IPS-NIHi11 (cell line): ENCODE measurements around the gene EPB41.
"Not testable (repeated sequence)": the region's sequence is repeated elsewhere in the genome, so short reads cannot be mapped to it uniquely, and the experiment has no call there.

Experiments
- DNase-seq: peaks from one replicate; pipeline ENCODE4 v3.0.0; 2012; ENCODE audit warnings: mixed read lengths, low spot score

The EPB41 gene

DNA sequence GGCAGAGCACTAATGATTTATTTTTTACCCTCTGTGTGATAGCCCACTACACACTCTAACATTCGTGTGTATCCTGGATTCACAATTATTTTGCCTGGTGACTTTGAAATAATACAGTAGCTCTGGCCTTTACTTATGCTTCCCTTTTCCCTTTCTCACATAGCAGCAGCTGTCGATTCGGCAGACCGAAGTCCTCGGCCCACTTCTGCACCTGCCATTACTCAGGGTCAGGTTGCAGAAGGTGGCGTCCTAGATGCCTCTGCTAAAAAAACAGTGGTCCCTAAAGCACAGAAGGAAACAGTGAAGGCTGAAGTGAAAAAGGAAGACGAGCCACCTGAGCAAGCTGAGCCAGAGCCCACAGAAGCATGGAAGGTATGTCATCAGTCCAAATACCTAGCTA, 138.6 kb downstream of the EPB41 start:
- no peak for DNase-seq

DNA sequence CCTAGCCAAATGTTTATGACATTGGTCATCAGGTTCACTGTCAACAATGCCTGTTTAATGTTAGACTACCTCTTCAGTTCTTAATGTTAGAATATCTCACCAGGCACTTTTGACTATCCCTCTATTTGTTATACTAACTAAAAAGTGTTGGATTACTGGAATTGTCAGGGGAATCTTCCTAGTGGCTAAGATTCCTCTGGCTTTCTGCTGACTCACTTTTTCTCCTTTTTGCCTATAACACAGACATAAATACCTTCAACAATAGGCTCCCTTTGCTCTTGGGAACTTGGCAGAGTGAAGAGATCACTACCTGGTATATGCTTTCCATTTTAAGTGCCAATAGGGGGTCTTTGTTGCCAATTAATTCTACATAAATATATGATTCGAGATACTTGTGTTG, 140.8 kb downstream of the EPB41 start:
- no peak for DNase-seq

DNA sequence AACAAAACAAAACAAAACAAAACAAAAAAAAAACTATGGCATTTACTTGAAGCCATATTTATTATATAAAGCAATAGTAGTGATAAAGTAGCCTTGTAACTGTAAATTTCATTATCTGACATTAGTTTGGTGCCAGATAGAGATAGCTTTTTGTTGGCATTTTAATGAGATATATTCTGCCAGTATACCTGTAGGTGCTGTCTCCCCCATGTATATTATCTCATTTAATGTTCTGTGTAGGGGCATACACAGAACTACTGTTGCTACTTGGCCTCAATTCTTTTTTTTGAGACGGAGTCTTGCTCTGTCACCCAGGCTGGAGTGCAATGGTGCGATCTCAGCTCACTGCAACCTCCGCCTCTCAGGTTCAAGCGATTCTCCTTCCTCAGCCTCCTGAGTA, 141.9 kb downstream of the EPB41 start:
- no peak for DNase-seq

- DNase-seq, result no peak
Measured at GRCh38 chr1:29057700-29058099, 143.3 kb downstream of the EPB41 start.

DNA sequence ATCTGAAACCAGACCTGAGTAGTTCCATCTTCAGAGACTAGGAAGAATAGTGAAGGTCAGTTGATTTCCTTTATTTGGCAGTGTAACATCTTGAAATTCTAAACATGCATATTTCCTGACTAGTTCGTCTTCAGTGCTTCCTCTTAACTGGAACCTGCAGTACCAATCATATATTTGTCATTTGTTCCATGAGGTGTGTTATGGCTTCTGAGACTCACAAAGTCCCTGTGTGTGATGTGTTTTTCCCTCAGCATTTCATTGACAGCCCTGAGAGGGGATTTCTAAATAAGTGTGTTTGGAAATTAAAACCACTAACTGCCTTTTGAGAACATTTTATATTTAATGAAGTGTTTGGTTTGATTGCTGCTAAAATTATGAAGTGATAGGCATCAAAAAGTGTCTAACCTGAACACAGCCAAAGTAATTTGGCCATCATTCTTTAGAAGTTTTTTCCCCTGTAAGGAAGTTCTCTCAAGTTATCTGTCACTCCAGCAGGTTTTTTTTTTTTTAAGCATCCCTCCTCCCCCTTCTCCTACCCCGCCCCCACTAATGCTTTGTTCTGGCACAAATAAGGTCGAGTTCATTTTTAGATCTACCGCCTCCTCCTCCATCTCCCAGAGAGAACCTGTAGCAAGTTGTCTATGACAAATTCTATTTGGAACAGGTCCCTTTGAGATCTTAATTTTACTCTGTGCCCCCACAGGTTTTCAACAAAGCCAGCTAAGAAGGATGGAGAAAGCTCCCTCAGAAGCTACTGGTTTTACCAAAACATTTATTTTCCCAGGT, 148.0 kb downstream of the EPB41 start:
- DNase-seq, result no peak

DNA sequence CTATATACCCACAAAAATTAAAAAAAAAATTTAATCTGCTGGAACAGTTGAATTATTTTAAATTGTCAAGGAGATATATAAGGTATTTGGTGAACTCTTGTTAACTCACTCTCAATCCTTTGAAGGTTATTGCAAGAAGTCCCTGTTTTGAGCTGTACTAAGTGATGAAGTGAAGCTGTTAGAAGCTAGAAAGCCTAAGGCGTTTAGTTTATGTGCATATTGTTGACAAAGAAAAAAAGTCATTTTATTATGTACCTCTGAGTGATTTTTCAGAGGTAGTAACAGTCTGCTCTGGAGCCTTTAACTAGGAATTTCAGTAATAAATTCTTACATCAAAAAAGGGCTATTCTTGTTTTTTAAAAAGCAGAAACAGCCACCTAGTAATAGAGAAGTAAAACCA, 149.7 kb downstream of the EPB41 start:
- no peak for DNase-seq

DNA sequence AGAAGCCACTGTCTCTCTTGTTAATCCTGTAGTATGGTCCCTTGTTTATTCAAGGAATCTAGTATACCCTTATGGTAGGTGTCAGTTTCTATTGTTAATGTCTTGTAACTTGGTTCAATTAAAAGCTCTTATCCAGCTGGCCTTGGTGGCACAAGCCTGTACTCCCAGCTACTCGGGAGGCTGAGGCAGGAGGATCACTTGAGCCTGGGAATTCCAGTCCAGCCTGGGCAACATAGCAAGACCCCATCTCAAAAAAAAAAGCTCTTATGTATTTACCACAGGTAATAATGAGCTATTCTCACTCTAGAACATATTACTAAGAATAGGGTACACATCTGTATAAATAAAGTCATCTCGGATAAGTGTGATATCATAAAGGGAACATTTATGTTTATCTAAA, 162.8 kb downstream of the EPB41 start:
- no peak for DNase-seq

DNA sequence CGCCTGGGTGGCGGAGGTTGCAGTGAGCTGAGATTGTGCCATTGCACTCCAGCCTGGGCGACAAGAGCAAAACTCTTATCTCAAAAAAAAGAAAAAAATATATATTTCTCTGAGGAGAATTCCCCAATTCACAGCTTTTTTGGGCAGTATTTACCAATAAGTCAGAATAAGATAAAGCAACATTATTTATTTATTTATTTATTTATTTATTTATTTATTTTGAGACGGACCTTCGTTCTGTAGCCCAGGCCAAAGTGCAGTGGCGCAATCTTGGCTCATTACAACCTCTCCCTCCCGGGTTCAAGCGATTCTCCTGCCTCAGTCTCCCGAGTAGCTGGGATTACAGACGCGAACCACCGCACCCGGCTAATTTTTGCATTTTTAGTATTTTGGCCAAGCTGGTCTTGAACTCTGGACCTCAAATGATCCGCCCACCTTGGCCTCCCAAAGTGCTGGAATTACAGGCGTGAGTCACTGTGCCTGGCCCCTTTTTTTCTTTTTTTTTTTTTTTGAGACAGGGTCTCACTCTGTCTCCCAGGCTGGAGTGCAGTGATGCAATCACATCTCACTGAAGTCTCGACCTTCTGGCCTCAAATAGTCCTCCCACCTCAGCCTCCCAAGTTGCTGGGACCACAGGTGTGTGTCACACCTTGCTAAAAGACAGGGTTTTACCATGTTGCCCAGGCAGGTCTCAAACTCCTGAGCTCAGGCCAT, 165.7 kb downstream of the EPB41 start:
- not testable (repeated sequence) for DNase-seq

DNA sequence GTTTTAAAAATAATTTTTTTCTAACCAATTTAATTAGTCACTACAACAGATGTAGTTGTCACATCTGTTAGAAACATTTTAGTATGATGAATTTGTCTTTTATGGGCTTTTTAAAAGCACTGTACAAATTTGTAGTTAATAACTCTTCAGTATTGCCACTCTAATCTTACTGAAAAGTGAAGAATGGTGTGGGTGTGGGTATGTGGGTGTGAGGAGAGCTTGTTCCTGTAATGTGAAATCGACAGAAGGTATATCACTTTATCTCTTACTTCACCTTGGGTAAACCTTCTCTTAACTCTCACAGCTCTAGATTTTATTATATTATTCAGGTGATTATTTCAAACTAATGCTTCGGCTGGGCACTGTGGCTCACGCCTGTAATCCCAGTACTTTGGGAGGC, 166.8 kb downstream of the EPB41 start:
- DNase-seq, result no peak

DNA sequence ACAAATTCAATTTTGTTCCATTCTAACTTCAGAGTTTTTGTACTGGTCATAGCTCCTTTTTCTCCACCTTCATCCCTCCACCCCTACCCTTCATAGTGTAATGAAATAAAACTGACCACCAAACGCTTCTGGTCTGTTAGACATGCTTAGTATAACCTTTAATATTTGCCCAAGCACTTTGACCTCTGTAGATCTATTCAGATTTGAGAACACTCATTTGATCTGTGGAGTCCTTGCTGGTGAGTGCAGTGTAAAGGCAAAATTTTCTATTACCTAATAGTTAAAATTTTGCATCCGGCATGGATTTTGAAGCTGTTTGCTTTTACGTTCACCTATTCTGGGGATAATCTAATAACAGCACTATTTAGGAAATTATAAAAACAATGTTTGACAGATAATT, 168.2 kb downstream of the EPB41 start:
- DNase-seq, result no peak

DNA sequence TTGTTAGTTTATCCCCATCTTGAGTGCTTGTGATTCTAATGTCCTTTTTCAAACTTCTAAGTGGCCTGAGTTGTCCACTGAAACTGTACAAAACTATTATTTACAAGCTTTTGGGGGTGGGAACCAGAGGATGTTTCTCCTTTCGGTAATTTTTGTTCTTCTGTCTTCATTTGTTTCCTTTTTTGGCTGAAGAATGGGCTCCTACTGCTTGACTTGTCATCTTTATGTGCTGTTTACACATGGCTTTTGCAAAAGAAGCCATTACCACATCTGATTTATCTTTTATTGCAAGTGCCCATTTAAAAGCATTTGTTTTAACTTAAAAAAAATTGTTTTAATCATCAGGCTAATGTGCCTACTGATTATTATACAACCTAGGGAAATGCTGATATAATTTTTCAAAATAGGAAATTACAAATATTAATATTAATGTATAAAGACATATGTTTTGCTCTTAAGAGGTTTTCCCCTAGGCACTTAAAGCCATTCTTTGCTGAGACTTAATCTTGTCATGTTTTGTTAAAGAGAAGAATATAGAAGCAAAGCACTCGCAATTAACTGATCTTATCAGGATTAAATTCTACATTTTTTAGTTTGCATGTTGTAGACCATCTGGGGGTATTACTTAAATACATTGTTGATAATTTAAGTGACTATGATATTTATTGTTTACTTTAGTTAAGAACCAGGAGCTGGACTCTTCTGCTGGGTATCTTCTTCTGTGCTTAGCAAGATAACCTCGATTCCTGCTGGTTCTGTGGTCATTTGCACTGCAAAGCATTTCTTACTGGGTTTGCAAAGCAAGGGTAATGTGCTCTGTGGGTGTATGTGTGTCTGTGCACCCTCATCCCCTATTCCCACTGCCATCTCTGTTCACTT, 169.2 kb downstream of the EPB41 start:
- DNase-seq, result no peak

- no peak for DNase-seq
Measured at GRCh38 chr1:29084196-29084521, 169.8 kb downstream of the EPB41 start.

- no peak for DNase-seq
Measured at GRCh38 chr1:29090937-29091618, 176.7 kb downstream of the EPB41 start.

GRCh38 chr1:29092704-29093103, 178.3 kb downstream of the EPB41 start:
- not testable (repeated sequence) for DNase-seq

DNA sequence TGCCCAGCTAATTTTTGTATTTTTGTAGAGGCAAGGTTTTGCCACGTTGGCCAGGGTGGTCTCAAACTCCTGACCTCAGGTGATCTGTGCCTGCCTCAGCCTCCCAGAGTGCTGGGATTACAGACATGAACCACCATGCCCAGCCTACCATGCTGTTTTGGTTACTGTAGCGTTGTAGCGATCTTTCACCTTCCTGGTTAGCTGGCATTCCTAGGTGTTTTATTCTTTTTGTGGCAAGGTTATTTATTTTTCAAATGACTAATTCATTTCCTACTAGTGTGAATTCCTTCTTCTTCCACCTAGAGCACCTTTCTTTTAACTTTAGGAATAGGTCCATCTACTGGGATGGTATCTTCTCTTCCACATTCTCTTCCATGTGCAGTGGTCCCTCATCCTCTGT, 180.1 kb downstream of the EPB41 start:
- no peak for DNase-seq

DNA sequence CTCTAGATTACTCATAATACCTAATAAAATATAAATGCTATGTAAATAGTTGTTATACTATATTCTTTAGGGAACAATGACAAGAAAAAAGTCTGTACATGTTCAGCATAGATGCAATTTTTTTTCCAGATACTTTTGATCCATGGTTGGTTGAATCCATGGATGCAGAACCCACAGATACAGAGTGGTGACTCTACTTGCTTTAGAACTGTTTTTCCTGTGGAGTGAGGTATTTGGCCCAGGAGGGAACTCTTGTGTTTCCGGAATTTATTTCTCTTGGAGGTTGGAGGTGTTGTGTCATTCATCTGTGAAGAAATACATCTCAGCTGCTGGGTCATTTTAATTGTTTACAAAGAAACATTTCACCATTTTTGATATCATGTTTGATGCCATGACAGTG, 180.6 kb downstream of the EPB41 start:
- DNase-seq, result no peak

- DNase-seq, result peak; percentile 42
Measured at GRCh38 chr1:29096231-29096886, 182.0 kb downstream of the EPB41 start.

DNA sequence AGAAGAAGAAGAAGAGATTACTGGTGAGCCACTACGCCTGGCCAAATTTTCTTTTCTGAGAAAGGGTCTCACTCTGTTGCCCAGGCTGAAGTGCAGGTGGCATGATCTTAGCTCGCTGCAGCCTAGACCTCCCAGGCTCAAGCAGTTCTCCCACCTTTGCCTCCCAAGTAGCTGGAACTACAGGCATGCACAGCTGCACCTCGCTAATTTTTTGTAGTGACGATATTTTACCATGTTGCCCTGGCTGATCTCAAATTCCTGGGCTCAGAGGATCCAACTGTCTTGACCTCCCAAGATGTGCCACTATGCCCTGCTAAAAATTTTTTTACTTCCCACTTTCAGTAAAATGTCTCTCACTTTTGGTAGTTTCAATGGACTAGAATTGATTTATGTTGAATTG, 184.9 kb downstream of the EPB41 start:
- DNase-seq, result no peak

DNA sequence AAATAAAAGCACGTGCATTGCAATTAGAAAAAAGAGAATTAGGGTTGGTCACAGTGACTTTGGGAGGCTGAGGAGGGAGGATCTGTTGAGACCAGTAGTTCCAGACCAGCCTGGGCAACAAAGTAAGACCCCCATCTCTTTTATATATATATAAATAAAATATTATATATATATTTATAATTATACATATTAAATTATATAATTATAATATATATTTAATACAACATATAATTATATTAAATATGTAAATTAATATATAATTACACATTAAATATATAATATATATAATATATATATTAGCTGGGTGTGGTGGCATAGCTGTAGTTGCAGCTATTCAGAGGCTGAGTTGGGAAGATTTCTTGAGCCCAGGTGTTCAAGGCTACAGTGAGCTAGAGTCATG, 186.1 kb downstream of the EPB41 start:
- no peak for DNase-seq

DNA sequence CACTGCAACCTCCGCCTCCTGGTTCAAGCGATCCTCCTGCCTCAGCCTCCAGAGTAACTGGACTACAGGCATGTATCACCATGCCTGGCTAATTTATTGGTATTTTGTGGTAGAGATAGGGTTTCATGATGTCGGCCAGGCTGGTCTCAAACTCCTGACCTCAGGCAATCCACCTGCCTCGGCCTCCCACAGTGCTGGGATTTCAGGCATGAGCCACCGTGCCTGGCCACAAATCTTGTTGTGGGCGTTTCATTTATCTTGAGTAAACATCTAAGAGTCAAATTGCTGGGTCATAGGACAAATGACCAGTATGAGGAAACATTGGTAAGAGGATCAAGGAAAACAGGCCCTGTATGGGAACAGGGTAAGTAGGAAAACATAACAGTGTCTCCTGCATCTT, 191.5 kb downstream of the EPB41 start:
- DNase-seq, result no peak

DNA sequence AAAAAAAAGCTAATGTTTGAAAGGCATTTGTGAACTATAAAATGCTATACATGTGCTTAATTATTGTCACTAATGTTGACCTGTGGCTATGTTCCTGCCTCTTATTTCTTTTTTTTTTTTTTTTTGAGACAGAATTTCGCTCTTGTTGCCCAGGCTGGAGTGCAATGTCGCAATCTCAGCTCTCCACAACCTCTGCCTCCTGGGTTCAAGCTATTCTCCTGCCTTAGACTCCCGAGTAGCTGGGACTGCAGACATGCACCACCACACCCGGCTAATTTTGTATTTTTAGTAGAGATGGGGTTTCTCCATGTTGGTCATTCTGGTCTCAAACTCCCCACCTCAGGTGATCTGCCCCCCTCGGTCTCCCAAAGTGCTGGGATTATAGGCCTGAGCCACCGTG, 193.7 kb downstream of the EPB41 start:
- not testable (repeated sequence) for DNase-seq
